ENCODE results near the gene UNC93A. TPM values are rescaled to one million over a fixed set of nuclear protein-coding genes. Genes with fewer than 3 reads are reported as not detected.

The UNC93A gene
- total RNA-seq, 6 donors from 2014 or later = not detected

DNA sequence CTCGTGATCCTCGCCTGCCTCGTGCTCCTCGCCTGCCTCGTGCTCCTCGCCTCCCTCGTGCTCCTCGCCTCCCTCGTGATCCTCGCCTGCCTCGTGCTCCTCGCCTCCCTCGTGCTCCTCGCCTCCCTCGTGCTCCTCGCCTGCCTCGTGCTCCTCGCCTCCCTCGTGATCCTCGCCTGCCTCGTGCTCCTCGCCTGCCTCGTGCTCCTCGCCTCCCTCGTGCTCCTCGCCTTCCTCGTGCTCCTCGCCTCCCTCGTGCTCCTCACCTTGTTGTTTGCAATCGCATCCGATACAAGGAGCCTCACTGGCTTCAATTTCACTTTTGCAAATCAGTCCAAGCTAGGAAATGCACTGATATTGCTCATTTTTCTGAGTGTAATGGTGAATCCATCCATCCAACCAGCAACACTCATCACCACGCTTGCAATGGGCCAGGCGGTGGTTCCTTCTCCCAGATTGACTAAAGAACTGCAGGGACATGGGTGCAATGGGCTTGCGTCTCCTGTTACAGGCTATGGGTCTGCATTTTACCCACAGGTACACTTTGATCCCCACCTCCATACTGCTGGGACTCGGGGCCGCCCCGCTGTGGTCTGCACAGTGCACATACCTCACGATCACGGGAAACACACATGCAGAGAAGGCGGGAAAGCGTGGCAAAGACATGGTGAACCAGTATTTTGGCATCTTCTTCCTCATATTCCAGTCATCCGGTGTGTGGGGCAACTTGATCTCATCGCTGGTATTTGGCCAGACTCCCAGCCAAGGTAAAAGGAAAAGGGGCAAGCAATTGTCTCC is 4.6 kb downstream of the UNC93A start:
- 93 to 96% methylated on average over 16 to 40 of the region's 43 CpGs for WGBS, 2 donors
- H3K4me3 ChIP-seq = no peak overlapping the region
- no peak for DNase-seq

DNA sequence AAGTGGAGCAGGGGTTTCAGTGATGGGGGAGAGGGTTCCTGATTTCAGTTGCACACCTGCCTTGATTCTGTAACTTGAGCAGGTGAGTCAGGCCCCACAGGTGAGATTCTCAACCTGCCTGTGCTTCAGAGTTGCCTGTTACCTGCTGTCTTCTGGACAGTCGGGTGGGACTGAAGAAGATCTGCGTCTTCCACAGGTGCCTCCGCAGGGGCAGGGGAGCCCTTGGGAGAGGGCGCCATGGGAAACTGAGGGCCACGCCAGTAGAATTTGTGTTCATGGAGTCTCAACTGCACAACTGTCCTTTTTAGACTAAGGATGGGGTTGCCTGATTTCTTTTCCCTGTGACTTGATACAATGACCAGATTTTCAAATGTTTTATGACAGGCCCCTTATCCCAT is 5.2 kb downstream of the UNC93A start:
- ATAC-seq (ENCODE audit: low FRiP score in 2 of 2) (no peak), DNase-seq (no peak)
- Histone ChIP-seq H3K4me1 (no peaks in the 10 kb centered on the region), H3K4me3 (no peak overlapping the region), H3K36me3 (no peaks in the 10 kb centered on the region), H3K9me3 (no peaks in the 10 kb centered on the region), H3K27ac (no peak overlapping the region), H3K27me3 (no peaks in the 10 kb centered on the region)
- TF ChIP-seq POLR2AphosphoS5 (IDR thresholded peaks at IDR 0.05) (no peak), POLR2A (IDR thresholded peaks at IDR 0.05) (no peak), EP300 (IDR thresholded peaks at IDR 0.05) (no peak)
- TF ChIP-seq, protein P1, sequence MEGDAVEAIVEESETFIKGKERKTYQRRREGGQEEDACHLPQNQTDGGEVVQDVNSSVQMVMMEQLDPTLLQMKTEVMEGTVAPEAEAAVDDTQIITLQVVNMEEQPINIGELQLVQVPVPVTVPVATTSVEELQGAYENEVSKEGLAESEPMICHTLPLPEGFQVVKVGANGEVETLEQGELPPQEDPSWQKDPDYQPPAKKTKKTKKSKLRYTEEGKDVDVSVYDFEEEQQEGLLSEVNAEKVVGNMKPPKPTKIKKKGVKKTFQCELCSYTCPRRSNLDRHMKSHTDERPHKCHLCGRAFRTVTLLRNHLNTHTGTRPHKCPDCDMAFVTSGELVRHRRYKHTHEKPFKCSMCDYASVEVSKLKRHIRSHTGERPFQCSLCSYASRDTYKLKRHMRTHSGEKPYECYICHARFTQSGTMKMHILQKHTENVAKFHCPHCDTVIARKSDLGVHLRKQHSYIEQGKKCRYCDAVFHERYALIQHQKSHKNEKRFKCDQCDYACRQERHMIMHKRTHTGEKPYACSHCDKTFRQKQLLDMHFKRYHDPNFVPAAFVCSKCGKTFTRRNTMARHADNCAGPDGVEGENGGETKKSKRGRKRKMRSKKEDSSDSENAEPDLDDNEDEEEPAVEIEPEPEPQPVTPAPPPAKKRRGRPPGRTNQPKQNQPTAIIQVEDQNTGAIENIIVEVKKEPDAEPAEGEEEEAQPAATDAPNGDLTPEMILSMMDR (IDR thresholded peaks at IDR 0.05) = no peak
- WGBS, 2 donors = 93 to 98% methylated on average over 5 of the region's 5 CpGs

More for the DNA sequence above, 4.6 kb downstream of the UNC93A start:
- no peak overlapping the region for H3K27ac ChIP-seq
- TF ChIP-seq EP300 (IDR thresholded peaks at IDR 0.05) (no peak), POLR2AphosphoS5 (IDR thresholded peaks at IDR 0.05) (no peak), POLR2A (IDR thresholded peaks at IDR 0.05) (no peak)
- TF ChIP-seq, protein P1 (IDR thresholded peaks at IDR 0.05) = no peak
- H3K4me1 ChIP-seq = no peaks in the 10 kb centered on the region
- H3K27me3 ChIP-seq = no peaks in the 10 kb centered on the region
- H3K9me3 ChIP-seq = no peaks in the 10 kb centered on the region
- H3K36me3 ChIP-seq = no peaks in the 10 kb centered on the region
- ATAC-seq (ENCODE audit: low FRiP score in 2 of 2) = no peak

DNA sequence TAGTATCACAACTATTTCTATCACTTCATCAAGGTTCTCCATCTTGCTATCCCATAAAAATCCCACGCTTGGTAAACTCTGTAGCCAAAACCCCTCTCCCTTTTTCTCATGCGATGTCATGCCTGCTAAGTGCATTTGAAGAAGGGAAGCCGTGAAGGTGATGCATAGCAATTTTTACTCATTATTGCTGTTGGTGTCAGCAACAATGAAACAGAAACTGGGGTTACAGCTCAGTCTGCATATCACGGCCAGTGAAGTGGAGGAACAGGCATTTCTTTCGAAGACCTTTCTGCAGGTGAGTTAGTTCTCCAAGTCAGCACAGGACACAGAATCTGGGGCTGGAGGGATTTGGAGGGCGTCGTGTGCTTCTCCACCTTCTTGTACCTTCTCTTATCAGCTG is 5.8 kb downstream of the UNC93A start:
- H3K27ac ChIP-seq = no peak overlapping the region
- WGBS, 2 donors = 84 to 89% methylated on average over 7 of the region's 7 CpGs
- no peaks in the 10 kb centered on the region for H3K4me1 ChIP-seq
- DNase-seq (no peak), ATAC-seq (ENCODE audit: low FRiP score in 2 of 2) (no peak)
- H3K27me3 ChIP-seq = no peaks in the 10 kb centered on the region
- no peak for TF ChIP-seq POLR2A (IDR thresholded peaks at IDR 0.05)
- TF ChIP-seq EP300 (IDR thresholded peaks at IDR 0.05) = no peak
- TF ChIP-seq, protein P1 (IDR thresholded peaks at IDR 0.05) = no peak
- TF ChIP-seq POLR2AphosphoS5 (IDR thresholded peaks at IDR 0.05) = no peak
- H3K4me3 ChIP-seq = no peak overlapping the region
- H3K9me3 ChIP-seq = no peaks in the 10 kb centered on the region
- H3K36me3 ChIP-seq = no peaks in the 10 kb centered on the region

GRCh38 chr6:167298127-167298526 is 7.0 kb downstream of the UNC93A start:
- H3K27me3 ChIP-seq = no peaks in the 10 kb centered on the region
- TF ChIP-seq, protein P1 (IDR thresholded peaks at IDR 0.05) = no peak
- TF ChIP-seq EP300 (IDR thresholded peaks at IDR 0.05) = no peak
- TF ChIP-seq POLR2A (IDR thresholded peaks at IDR 0.05) = no peak
- TF ChIP-seq POLR2AphosphoS5 (IDR thresholded peaks at IDR 0.05) = no peak
- DNase-seq = no peak
- H3K4me1 ChIP-seq = no peaks in the 10 kb centered on the region
- WGBS, 2 donors = 75 to 89% methylated on average over 3 to 4 of the region's 4 CpGs
- H3K4me3 ChIP-seq = no peak overlapping the region
- no peaks in the 10 kb centered on the region for H3K9me3 ChIP-seq
- ATAC-seq (ENCODE audit: low FRiP score in 2 of 2) = no peak
- H3K27ac ChIP-seq = no peak overlapping the region
- H3K36me3 ChIP-seq = no peaks in the 10 kb centered on the region

All from upper lobe of left lung (tissue), 6 donors.